NCI-H748 (cell line): ENCODE measurements around the gene SMIM23.

Experiments used
- DNase-seq: peaks from one replicate; lab custom pipeline; 2025; ENCODE audit not compliant: unreplicated experiment; lab: John Stamatoyannopoulos, UW

Gene SMIM23

GRCh38 chr5:171813813-171814490 lies 28.3 kb downstream of the SMIM23 start:
- no peak for DNase-seq

DNA sequence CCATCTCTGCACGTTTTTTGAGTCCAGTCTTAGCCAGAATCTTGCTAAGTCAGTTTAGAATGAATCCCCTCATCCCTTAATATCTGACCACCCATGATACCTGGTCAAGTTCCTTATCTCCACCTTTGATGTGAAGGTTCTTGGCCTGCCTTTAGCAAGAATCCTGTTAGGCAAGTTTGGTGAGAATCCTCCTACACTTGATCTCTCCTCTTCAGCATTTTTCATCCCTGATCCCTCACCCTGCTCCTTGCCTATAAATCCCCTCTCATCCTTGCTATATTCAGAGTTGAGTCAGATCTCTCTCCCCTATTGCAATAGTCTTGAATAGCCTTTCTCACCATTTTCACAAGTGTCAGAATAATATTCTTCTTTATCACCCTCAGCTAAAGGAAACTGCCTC lies 31.0 kb downstream of the SMIM23 start:
- no peak for DNase-seq

DNA sequence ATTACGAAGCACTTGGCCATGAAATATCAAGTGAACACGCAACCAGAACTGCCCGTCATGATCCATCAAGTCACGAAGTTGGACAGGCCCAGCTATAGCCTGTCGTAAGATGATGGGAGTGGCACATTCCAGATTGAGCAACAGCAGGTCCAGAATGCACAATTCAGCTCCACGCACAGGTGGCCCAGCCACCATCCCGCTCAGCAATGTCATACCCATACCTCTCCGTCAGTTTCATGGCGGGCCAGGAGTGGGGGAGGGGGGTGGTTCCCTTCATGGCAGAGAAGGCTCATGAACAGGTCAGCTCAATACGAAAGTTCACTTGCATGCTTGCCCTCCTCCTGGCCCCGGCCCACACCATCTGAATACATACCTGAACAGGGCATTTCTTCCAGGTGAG lies 34.9 kb downstream of the SMIM23 start:
- DNase-seq: no peak

DNA sequence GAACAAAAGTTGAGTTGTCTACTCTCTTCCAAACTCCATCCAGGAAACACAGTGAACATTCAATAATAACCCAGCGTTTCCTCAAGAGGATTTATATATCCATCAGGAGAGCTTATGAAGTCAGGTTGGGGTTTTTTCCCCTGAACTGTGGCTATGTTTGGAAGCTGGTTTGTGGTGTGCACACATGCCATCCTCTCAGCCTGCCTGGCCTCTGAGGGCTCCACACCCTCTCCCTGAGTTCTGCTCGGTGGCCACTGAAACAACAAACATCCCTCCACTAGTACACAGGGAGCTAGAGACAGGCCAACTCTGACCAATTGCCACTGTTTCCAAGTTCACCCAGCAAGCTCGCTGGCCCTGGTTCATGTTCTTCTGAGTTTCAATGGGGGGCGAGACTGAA lies 35.7 kb downstream of the SMIM23 start:
- DNase-seq: no peak

- DNase-seq: no peak
Measured at GRCh38 chr5:171823269-171823668, 37.7 kb downstream of the SMIM23 start.

DNA sequence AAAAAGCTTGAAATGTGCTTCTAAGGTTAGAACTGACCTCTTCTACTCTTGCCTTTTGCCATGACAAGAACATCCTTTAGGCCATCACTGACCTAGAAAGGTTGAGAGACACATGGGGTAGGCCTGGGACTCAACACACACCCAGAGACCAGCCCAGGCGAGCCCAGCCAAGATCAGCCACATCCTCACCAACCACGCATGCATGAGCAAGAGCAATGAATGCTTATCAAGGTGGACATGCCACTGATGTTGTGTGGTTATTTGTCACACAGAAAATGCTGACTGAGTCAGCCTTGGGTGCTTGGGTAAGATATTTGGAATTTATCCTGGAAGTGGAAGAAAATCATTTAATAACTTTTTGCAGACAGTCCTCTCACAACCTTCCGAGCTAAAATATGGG lies 39.4 kb downstream of the SMIM23 start:
- DNase-seq: no peak

DNA sequence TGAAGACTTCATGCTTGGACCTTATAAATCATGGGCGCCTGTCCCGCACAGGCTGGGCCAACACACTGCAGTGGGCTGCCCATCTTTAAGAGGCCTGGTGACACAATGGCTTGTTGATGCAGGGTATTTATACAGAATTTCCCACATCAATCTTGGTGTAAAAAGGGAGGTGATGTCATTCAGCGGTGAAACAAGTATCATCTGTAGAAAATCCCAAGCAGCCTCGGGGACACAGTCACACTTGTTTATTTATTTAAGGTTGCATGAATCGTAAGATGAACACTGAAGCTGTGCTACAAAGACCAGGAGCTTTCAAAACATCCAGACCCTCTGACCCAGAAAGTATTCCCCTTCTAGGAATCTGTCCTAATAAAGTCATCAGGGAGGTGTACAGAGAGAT lies 40.5 kb downstream of the SMIM23 start:
- no peak for DNase-seq

GRCh38 chr5:171827162-171827561 lies 41.5 kb downstream of the SMIM23 start:
- no peak for DNase-seq

GRCh38 chr5:171830686-171831085 lies 45.1 kb downstream of the SMIM23 start:
- no peak for DNase-seq

DNA sequence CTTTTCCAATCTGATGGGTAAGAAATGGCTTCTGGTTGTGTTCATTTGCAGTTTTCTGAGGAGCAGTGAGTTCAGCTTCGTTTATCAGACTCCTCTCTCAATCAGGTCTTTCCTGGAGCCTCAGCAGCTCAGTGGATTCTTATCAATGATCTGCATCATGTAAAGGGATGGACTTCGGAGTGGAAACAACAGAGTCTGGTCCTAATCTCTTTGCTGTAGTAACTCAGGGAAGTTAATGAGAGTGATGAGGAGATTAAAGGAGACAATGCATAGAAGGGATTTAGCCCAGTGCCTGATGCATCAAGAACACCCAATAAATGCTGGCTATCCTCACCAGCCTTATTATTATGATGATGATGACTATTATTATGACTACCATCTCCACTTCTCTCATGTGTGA lies 47.2 kb downstream of the SMIM23 start:
- DNase-seq: no peak

GRCh38 chr5:171834461-171834860 lies 48.8 kb downstream of the SMIM23 start:
- DNase-seq: no peak

- no peak for DNase-seq
Measured at GRCh38 chr5:171835066-171835465, 49.4 kb downstream of the SMIM23 start.

- DNase-seq: no peak
Measured at GRCh38 chr5:171837522-171837921, 51.9 kb downstream of the SMIM23 start.

- DNase-seq: no peak
Measured at GRCh38 chr5:171838066-171838465, 52.4 kb downstream of the SMIM23 start.

GRCh38 chr5:171839112-171839511 lies 53.5 kb downstream of the SMIM23 start:
- DNase-seq: no peak

- peak; percentile 77 for DNase-seq
Measured at GRCh38 chr5:171840066-171840465, 54.4 kb downstream of the SMIM23 start.
